ENCODE results near the gene IL17RC.
A peak's percentile ranks its signal among the peaks of the same experiment; 100 is the strongest.
"Not testable (repeated sequence)": the region's sequence is repeated elsewhere in the genome, so short reads cannot be mapped to it uniquely, and the experiment has no call there.

The IL17RC gene

DNA sequence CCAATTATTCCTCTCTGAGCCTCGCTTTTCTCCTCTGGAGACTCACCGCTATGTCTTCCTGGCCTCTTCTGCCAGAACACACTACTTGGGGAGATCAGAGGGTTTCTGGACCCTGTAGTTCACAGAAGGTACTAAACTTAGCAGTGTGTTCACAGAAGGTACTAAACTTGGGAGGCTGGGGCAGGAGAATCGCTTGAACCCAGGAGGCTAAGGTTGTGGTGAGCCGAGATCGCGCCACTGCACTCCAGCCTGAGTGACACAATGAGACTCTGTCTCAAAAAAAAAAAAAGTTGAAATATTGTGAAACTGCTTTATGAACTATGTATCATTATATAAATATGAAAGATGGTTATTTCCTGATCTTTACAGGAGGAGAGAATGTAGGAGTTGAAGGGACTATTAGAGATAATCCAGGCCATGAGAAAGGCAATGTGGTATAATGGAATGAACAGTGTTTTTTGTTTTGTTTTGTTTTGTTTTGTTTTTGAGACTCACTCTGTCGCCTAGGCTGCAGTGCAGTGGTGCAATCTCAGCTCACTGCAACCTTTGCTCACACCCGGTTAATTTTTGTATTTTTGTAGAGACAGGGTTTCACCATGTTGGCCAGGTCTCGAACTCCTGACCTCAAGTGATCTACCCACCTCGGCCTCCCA lies 20.0 kb upstream of the IL17RC start:
- DNase-seq, result not testable (repeated sequence)

DNA sequence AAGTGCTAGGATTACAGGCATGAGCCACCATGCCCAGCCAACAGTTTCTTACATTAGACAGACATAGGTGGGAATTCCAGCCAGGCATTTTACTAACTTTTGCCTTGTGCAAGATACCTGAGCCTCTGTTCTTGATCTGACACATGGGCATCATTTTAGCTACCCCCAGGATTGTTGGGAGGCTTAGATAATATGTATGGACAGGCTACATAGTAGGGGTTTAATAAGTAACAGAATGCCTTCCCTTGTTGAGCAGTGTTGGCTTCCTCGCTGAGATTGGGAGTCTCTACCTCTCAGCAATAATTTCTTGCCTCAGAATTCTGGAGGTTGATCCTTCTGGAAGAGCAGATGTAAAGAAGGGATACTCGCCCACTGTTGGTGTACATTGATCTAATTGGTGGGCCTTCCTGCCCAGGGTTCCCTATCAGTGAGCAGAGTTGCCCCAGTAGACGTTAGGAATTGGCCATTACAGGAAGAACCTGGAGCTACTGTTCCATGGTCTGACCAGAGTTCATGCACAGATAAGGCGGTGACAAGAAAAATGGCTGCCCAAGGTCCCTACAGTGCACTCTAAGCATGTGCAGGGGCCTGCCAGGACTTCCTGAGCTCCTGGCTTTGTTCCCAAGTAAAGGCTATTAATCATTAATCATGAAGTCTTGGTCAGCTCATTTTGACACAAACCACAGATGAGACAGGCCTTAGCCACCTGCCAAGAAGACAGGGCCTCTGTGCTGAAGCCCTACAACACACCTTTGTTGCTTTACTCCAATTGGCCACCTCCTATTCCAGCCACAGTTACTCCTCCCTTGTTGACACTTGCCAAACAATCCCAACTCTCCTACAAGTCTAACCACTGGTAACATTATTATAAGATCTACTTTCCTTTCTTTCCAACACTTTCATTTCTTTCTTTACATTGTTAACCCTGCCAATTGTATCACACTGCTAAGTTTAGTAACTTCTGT lies 19.2 kb upstream of the IL17RC start:
- no peak for DNase-seq

DNA sequence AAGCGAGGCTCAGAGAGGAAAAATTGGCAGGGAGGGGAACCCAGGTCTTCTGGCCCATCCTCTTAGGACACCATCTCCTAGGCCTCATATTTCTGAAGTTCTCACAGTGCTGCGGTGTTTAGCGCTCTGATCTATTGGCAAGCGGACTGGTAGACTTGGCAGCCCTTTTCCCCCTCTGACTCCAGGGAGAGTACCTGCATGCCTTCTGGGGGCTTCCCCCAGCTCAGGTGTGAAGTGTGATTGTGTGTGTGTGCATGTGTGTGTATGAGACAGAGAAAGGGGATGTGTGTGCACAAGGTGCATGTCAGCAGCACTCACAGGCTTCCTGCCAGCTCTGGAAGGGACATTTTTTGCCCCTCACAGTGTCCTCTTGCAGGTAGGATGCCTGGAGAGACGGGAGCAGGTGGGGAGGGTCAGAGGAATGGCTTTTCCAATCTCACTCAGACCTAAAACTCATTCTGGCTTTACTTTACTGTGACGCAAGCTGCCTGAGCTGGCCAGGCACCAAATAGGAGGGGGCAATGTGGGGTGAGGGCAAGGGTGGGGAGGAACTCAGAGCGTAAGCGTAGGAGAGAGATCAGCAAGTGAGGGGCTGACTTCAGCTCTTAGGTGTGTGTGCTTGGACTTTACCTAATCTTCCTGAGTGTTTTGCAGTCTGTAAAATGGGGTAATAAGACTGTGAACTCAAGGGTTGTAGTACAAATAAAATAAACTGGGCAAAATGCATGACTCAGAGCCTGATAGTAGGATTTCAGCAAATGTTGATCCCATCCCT lies 18.2 kb upstream of the IL17RC start:
- no peak for DNase-seq

DNA sequence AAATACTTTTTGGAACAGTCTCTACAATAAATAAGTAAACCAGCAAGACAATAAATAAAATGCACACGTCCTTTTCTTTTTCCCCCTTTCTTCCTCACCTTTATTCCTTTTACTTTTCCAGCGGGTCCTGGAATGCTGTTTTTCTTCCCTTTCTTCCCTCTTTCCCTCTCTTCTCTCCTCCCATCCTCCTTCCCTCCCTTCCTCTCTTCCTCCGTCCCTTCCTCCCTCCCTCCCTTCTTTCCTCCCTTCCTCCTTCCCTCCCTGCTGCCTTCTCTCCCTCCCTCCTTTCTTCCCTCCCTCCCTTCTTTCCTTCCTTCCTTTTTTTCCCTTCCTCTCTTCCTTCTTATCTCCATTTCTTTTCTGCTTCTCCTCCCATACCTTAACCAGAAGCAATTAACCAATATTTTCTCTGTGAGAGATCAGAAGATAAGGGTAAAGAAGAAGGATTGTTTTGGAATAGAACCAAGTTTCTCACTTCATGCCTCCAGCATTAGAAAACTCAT lies 17.6 kb upstream of the IL17RC start:
- no peak for DNase-seq

DNA sequence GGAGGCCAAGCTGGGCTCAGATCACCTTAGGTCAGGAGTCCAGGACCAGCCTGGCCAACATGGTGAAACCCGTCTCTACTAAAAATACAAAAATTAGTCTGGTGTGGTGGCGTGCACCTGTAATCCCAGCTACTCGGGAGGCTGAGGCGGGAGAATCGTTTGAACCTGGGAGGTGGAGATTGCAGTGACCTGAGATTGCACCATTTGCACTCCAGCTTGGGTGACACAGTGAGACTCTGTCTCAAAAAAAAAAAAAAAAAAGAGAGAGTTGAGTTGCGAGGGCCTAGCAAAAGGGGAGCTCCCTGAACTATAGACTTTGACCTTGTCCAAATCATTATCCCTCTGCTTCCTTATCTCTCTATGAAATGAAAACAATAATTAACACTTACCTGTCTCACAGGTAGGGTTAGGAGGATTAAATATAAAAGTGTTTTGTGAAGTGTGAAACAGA lies 15.9 kb upstream of the IL17RC start:
- DNase-seq, result not testable (repeated sequence)

DNA sequence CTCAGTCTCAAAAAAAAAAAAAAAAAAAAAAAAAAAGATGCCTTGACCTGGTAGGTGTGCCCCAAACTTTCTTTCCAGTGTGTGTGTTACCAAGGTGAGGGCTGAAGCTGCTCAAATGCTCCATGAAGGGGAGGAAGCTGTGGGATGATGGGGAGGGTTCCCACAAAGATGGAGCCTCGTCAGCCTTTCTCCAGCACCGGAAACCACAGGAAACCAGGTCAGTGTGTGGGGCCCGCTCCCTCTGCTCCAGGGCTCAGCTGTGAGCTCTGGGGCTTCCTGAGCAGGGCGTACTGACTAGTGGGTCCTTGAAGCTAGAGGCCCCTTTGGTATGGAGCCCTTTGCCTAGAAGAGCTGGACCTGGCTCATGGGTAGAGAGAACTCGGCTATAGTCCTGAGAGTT lies 14.9 kb upstream of the IL17RC start:
- peak in 1 of 2 experiments; percentile 26 for DNase-seq

DNA sequence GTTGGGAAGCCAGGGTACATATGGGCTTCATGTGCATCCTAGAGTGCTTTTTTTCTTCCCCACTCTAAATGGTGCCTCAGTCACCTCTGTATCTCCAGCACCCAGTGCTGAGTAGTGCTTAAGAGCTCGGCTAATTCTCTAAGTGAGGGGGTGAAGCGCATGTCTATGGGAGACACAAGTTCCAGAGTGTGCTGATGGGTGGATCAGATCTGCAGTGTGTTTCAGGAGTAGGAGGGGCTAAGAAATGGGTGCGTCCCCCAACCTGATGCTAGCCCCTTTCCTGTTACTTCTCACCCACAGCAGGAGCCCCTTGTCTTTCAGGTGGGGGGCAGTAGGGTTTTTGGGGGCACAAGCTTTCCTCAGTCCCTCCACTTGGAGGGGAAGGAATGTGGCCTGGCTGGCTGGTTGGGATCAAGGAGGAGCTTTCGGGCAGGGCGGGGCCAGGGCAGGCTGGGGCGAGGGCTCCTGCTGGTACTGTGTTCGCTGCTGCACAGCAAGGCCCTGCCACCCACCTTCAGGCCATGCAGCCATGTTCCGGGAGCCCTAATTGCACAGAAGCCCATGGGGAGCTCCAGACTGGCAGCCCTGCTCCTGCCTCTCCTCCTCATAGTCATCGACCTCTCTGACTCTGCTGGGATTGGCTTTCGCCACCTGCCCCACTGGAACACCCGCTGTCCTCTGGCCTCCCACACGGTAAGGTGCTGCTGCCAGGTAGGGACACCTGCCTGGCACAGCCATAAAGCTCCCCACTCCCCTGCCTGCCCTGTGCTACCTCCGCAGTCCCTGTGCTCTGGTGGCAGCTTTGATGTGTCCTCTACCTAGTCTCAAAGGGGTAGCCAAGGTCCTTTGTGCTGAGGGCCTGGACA lies 14.3 kb upstream of the IL17RC start, which contains the start of gene IL17RE:
IL17RE (plus strand) TSS at position 477 of the 866 bp plus-strand sequence; CDS start at position 562, 85 bp downstream.
- no peak for DNase-seq

DNA sequence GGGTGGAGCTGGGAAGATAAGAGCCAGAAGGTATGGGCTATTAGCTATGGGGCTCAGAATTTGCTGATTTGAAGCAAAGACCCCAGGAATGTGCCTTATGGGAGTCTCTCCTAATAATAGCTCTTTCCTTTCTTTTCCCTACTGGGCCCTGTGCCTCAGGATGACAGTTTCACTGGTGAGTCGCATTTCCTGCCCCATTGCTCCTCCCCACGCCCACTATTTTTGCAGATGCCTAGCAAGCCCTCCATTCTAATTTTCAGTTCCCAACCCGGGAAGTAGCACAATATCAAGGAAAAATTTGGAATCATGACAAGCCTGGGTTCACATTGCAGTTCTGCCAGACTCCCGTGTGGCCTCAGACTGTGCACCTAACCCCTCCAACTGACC lies 13.7 kb upstream of the IL17RC start:
- no peak for DNase-seq

DNA sequence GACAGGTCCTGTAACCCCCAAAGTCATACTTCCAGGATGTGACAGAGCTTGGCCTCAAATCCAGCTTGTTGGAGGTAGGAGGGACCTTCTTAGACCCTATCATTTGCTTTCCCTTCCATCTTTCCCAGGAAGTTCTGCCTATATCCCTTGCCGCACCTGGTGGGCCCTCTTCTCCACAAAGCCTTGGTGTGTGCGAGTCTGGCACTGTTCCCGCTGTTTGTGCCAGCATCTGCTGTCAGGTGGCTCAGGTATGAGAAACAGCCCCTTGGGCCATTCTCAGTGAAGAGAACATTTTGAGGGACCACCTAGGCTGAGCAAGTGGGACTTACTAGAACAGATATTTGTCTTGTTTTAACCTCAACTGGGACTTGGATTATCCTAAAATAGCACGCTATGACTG lies 13.0 kb upstream of the IL17RC start:
- DNase-seq, result no peak

DNA sequence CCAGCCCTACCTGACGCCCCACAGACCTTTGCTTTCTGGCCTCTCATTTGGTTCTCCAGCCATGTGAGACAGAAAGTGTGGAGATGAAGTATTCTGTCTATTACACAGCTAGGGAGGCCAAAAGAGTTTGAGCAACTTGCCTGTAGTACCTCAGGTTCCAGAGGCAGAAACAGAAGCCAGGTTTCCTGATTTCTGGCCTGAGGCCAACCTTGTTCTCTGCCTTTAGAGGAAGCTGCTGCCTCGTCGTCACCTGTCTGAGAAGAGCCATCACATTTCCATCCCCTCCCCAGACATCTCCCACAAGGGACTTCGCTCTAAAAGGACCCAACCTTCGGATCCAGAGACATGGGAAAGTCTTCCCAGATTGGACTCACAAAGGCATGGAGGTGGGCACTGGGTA lies 10.4 kb upstream of the IL17RC start:
- no peak for DNase-seq

DNA sequence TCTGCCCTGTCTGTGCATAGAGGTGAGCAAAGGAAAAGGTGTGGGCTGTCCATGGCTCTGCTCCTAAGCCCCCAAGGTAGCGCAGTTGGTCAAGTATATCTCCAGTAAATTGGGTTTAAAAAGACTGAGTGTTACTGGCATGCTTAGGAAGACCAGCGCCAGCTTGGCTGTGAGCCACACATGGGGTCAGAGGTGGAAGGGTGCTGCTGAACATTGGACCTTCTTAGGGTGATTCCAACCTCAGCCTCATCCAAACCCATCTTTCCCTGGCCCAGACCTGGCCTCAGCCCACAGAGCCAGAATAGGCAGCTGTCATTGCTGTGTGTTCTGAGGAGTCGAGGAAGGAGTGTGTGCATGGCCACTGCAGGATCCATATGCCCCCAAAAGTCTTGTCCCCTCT lies 8.6 kb upstream of the IL17RC start:
- no peak for DNase-seq

DNA sequence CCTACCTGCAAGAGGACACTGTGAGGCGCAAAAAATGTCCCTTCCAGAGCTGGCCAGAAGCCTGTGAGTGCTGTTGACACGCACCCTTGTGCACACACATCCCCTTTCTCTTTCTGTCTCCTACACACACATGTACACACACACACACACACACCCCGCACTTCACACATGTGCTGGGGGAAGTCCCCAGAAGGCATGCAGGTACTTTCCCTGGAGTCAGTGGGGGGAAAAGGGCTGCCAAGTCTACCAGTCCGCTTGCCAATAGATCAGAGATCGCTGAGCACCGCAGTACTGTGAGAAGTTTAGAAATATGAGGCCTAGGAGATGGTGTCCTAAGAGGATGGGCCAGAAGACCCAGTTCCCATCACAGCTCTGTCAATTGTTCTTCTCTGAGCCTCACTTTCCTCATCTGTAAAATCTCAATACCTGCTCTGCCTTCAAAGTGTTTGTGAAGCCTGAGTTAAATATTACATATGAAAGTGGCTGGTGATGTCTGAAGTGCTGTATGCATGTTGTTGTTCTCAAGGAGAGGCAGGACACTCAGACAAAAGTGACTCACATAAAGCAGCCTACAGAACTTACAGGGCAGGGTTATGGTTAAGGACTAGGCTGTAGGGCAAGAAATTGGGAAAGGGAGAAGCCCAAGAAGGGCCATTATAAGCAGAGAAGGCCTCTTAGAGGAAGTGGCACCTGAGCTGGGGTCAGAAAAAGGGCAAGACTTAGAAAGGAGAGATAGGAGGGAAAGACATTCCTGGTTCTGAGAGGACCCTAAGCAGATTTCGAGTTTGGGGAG lies 7.5 kb upstream of the IL17RC start:
- peak in 1 of 2 experiments; percentile 26 for DNase-seq

DNA sequence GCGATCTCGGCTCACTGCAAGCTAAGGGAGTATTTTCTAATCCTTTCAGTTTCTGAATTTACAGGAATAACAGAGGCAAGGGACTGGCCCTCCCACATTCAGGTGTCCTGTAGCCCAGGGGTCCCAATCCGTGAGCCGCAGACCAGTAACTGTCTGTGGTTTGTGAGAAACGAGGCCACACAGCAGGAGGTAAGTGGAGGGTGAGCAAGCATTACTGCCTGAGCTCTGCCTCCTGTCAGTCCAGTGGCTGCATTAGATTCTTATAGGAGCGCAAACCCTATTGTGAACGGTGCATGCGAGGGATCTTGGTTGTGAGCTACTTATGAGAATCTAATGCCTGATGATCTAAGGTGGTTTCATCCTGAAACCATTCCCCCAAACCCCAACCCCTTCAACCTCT lies 5.0 kb upstream of the IL17RC start:
- no peak for DNase-seq

DNA sequence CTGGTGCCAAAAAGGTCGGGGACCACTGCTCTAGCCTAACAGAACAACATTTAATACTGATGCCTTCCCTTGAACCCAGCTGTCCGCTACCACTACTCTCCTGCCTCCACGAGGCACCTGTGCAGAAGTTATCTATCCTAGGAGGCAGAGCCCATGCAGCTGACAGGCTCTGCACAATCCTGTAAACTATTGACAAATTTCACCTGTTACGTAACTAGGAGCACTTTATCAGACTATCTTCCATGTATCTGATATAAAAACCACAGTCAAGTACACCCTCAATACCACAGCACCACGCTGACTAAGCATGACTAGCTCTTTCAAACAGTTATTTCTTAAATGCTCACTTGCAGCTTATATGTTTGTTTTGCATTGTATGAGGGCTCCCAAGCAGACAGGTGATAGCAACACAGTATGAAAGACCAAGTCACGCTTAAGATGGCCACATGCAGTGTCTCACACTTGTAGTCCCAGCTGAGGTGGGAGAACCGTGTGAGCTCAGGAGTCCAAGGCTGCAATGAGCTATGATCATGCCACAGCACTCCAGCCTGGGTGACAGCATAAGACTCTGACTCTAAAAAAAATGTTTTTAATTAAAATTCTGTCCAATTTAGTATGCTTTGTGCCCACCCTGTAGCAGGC lies 4.5 kb upstream of the IL17RC start:
- no peak for DNase-seq

DNA sequence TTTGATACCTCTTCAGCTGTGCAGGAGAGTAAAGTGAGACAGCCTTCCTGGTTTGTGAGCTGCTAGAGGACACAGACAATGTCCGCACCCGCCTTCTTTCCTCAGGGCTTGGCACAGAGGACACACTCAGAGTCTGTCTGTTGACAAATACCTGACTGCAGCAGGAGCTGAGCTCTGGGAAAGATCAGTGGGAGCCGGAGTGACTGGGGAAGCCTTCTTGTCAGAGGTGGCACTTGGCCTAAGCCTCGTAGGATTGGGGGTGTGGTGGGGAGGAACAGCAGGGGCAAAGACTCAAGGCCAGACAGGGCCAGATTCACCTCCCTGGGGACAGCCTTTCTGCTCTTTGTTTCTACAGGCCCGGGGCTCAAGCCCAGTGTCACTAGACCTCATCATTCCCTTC lies 3.3 kb upstream of the IL17RC start:
- no peak for DNase-seq

DNA sequence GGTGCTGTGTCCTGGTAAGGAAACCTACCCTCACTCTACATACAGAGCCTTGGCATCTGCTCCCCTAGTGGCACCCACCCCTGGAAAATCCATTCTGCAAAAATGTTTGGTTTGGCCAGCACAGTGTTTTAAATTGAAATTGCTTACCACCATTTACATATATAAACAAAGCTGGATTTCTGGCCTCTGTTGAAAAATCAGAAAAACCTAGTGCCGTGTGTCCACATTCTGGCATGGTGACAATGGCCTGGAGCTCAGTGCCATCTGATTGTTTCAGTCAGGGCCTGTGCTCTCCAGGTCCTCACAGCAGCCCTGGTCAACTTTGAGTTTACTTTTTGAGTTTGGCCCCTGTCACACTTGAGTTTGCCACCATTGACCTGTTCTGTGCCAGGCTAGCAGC lies 2.9 kb upstream of the IL17RC start:
- no peak for DNase-seq

DNA sequence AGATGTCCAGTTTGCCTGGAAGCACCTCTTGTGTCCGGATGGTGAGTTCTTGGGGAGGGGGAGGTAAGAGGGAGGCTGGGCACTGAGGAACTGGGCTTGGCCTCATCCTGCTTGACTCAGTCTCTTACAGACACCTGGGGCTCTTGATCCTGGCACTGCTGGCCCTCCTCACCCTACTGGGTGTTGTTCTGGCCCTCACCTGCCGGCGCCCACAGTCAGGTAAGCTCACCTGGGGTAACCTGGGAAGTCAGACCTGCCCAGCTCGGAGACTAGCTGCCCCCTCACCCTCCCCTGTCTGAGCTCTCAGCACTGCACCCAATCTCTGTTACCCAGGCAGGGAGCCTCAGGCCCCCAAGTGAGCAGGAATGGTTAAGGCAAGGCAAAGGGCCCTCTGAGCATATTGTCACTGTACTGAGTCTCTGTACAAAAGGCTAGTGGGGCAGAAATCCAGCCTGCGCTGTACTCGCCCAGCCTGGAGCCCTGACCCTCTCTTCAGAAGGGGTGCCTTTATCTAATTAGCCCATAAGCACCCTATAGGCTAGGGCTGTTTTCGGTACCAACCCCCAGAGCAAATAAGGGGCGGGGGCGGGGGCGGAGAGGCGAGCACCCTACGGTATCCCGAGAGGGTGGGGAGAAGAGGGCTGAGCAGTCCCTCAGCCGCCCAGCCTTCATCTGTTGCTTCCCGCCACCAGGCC lies 2.2 kb upstream of the IL17RC start:
- no peak for DNase-seq

DNA sequence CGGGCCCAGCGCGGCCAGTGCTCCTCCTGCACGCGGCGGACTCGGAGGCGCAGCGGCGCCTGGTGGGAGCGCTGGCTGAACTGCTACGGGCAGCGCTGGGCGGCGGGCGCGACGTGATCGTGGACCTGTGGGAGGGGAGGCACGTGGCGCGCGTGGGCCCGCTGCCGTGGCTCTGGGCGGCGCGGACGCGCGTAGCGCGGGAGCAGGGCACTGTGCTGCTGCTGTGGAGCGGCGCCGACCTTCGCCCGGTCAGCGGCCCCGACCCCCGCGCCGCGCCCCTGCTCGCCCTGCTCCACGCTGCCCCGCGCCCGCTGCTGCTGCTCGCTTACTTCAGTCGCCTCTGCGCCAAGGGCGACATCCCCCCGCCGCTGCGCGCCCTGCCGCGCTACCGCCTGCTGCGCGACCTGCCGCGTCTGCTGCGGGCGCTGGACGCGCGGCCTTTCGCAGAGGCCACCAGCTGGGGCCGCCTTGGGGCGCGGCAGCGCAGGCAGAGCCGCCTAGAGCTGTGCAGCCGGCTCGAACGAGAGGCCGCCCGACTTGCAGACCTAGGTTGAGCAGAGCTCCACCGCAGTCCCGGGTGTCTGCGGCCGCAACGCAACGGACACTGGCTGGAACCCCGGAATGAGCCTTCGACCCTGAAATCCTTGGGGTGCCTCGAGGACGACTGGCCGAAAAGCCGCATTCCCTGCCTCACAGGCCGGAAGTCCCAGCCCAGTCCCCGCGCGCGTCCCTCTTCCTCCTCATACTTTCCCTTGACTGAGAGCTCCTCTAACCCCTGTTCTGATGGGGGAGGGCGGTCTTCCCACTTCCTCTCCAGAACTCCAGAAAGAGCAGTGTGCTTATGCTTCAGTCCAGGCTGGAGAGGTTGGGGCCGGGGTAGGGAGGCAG lies 1.4 kb upstream of the IL17RC start:
- peak; percentile 10 to 30 for DNase-seq

DNA sequence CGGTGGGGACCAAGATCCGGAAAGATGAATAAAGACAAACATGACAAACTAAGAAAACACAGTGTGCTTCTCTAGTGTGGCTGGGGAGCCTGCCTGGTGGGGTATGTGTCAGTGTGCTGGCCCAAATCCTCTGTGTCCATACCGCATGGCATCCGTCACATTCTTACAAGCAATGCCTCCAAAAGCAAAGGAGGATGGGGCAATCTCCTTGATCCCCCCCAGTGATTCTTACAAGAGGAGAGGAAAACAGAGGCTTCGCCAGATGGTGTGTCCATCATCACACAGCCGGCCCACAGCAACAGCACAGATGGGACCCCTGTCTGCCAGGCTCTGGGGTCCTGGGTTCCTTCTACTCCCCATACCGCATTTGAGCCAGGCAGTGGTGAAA lies 558 bp upstream of the IL17RC start:
- no peak for DNase-seq

Data from stimulated activated CD4-positive, alpha-beta T cell treated with anti-CD3 and anti-CD28 coated beads, Interleukin-4, amount 100 ng/mL, for 4 hours (primary cell).